Stomach (tissue), 4 donors: ENCODE data around the gene OXNAD1.

Experiments
- CTCF ChIP-seq, 7 experiments: fragments of 450-650 bp in 4 of 7; fragments of 200-600 bp in 3 of 7; sonication (generic) in 3 of 7; IDR thresholded peaks; one replicate each; pipeline ENCODE4 v1.5.1; 2016 to 2019; ENCODE audit warnings: antibody characterized with exemption in 7 of 7, control low read depth in 2 of 7, mild to moderate bottlenecking in 1 of 7
- EP300 ChIP-seq: sonication (generic); formaldehyde crosslinking; IDR thresholded peaks from one replicate; pipeline ENCODE4 v1.6.1; 2017; ENCODE audit warnings: antibody characterized with exemption
- POLR2A ChIP-seq, 4 donors: fragments of 450-650 bp; IDR thresholded peaks; one replicate each; pipeline ENCODE4 v1.6.1; 2016; ENCODE audit warnings: antibody characterized with exemption in 4 of 4, control low read depth in 2 of 4, mild to moderate bottlenecking in 1 of 4, moderate library complexity in 1 of 4
- POLR2AphosphoS5 ChIP-seq, 3 donors: sonication (generic); formaldehyde crosslinking; IDR thresholded peaks; one replicate each; pipeline ENCODE4 v1.6.1; 2016; ENCODE audit warnings: antibody characterized with exemption in 3 of 3

GRCh38 chr3:16255326-16255725 lies 9.7 kb upstream of the OXNAD1 start:
- TF ChIP-seq CTCF (IDR thresholded peaks at IDR 0.05) = no peak
- TF ChIP-seq EP300 = no peak
- TF ChIP-seq POLR2A (IDR thresholded peaks at IDR 0.05) = no peak
- no peak for TF ChIP-seq POLR2AphosphoS5 (IDR thresholded peaks at IDR 0.05)
